IMR-90 (cell line): ENCODE results near the gene USP16. TPM values are rescaled to one million over a fixed set of nuclear protein-coding genes. Genes with fewer than 3 reads are reported as not detected.
A peak's percentile ranks its signal among the peaks of the same experiment; 100 is the strongest.

Experiments used
- ATAC-seq: fragments of 200-7000 bp; cut with Tn5 transposase; 2 replicates; pipeline ENCODE4 v1.9.1; 2020; ENCODE audit warnings: low read depth, mild to moderate bottlenecking, moderate library complexity
- BruUV-seq: library from RNA; stranded (reverse); fragments of 400-500 nt; replicated peaks from 2 replicates; lab custom pipeline; 2021; lab: Mats Ljungman, UMichigan
- CTCF ChIA-PET: fragments of 300-600 bp; formaldehyde crosslinking; extraction: SDS; loops from one replicate; lab custom pipeline; 2021; ENCODE audit warnings: antibody characterized with exemption; lab: Yijun Ruan, JAX
- POLR2A ChIA-PET: fragments of 300-600 bp; sonication (Branson Sonifier 250); formaldehyde crosslinking; loops from one replicate; lab custom pipeline; 2022; ENCODE audit warnings: antibody characterized with exemption; ENCODE audit not compliant: unreplicated experiment; lab: Charles Lee
- DNase-seq: peaks from one replicate; pipeline ENCODE4 v3.0.0; 2013
- H2AFZ ChIP-seq: replicated peaks from 2 replicates; pipeline ENCODE3; 2013; ENCODE audit warnings: low read length, mild to moderate bottlenecking; ENCODE audit not compliant: poor library complexity
- H2AK5ac ChIP-seq: 2 replicates; pipeline ENCODE4 v1.6.1; 2013; ENCODE audit warnings: low read depth, low read length, inconsistent platforms
- H2AK9ac ChIP-seq: replicated peaks from 2 replicates; pipeline ENCODE3; 2013; ENCODE audit warnings: mild to moderate bottlenecking, low read depth, low read length, moderate library complexity; ENCODE audit not compliant: poor library complexity
- H2BK120ac ChIP-seq: 2 replicates; pipeline ENCODE4 v1.6.1; 2013; ENCODE audit warnings: low read depth, low read length, inconsistent platforms
- H2BK15ac ChIP-seq: 3 replicates; pipeline ENCODE4 v1.6.1; 2013; ENCODE audit warnings: low read depth, low read length, inconsistent platforms
- H2BK20ac ChIP-seq: 2 replicates; pipeline ENCODE4 v1.6.1; 2013; ENCODE audit warnings: low read depth, mild to moderate bottlenecking, inconsistent platforms, low read length, moderate library complexity
- H2BK5ac ChIP-seq: 2 replicates; pipeline ENCODE4 v1.6.1; 2013; ENCODE audit warnings: mild to moderate bottlenecking, low read depth, low read length, inconsistent platforms; ENCODE audit not compliant: poor library complexity, severe bottlenecking
- H3K14ac ChIP-seq: replicated peaks from 2 replicates; pipeline ENCODE4 v1.6.1; 2013; ENCODE audit warnings: low read depth, low read length, inconsistent platforms
- H3K18ac ChIP-seq: 2 replicates; pipeline ENCODE4 v1.6.1; 2013; ENCODE audit warnings: low read depth, low read length, control low read depth
- H3K23ac ChIP-seq: 2 replicates; pipeline ENCODE4 v1.6.1; 2013; ENCODE audit warnings: low read depth, low read length, inconsistent platforms
- H3K27ac ChIP-seq: 2 replicates; pipeline ENCODE4 v1.5.1; 2013; ENCODE audit warnings: mild to moderate bottlenecking, control low read depth, low read length; ENCODE audit not compliant: insufficient read depth
- H3K27me3 ChIP-seq: 2 replicates; pipeline ENCODE4 v1.6.1; 2013; ENCODE audit warnings: low read length; ENCODE audit not compliant: control insufficient read depth, insufficient read depth
- H3K36me3 ChIP-seq: 2 replicates; pipeline ENCODE4 v1.6.1; 2013; ENCODE audit warnings: low read length, mixed read lengths; ENCODE audit not compliant: control insufficient read depth, insufficient read depth
- H3K4ac ChIP-seq: 2 replicates; pipeline ENCODE4 v1.6.1; 2013; ENCODE audit warnings: low read depth, low read length, inconsistent platforms
- H3K4me1 ChIP-seq: 2 replicates; pipeline ENCODE4 v1.6.1; 2013; ENCODE audit warnings: low read length, mixed read lengths; ENCODE audit not compliant: control insufficient read depth, insufficient read depth
- H3K4me2 ChIP-seq: 2 replicates; pipeline ENCODE4 v1.6.1; 2013; ENCODE audit warnings: low read depth, mild to moderate bottlenecking, control low read depth, low read length, moderate library complexity
- H3K4me3 ChIP-seq: 2 replicates; pipeline ENCODE4 v1.5.1; 2013; ENCODE audit warnings: low read depth, mild to moderate bottlenecking, control low read depth, low read length, moderate library complexity; ENCODE audit not compliant: insufficient read depth
- H3K56ac ChIP-seq: 2 replicates; pipeline ENCODE4 v1.6.1; 2013; ENCODE audit warnings: low read length, inconsistent platforms; ENCODE audit not compliant: insufficient read depth; ENCODE audit errors: extremely low read depth
- H3K79me1 ChIP-seq, 2 experiments: 2 replicates each; pipeline ENCODE4 v1.6.1; 2013; ENCODE audit warnings: low read length in 2 of 2, inconsistent platforms in 1 of 2, low read depth in 1 of 2
- H3K9ac ChIP-seq: 2 replicates; pipeline ENCODE4 v1.6.1; 2013; ENCODE audit warnings: low read depth, low read length, control low read depth
- H3K9me1 ChIP-seq: 2 replicates; pipeline ENCODE4 v1.6.1; 2013; ENCODE audit warnings: low read length, inconsistent platforms; ENCODE audit not compliant: insufficient read depth
- H3K9me3 ChIP-seq: 2 replicates; pipeline ENCODE4 v1.6.1; 2013; ENCODE audit warnings: low read length; ENCODE audit not compliant: control insufficient read depth, insufficient read depth
- H4K20me1 ChIP-seq: 2 replicates; pipeline ENCODE4 v1.6.1; 2013; ENCODE audit warnings: low read length, inconsistent platforms; ENCODE audit not compliant: insufficient read depth
- H4K5ac ChIP-seq: 2 replicates; pipeline ENCODE4 v1.6.1; 2013; ENCODE audit warnings: mild to moderate bottlenecking, low read depth, low read length, control low read depth
- H4K8ac ChIP-seq, 2 experiments: 2 replicates each; pipeline ENCODE4 v1.6.1; 2013; ENCODE audit warnings: low read depth in 2 of 2, low read length in 2 of 2, control low read depth in 1 of 2, inconsistent platforms in 1 of 2
- H4K91ac ChIP-seq: 2 replicates; pipeline ENCODE4 v1.6.1; 2013; ENCODE audit warnings: low read depth, low read length, inconsistent platforms; ENCODE audit not compliant: insufficient read depth
- BHLHE40 ChIP-seq: fragments of 150-350 bp; IDR thresholded peaks from 2 replicates; pipeline ENCODE4 v1.6.1; 2016; ENCODE audit warnings: mild to moderate bottlenecking, low read depth, low read length
- CHD1 ChIP-seq: IDR thresholded peaks from 2 replicates; pipeline ENCODE4 v1.6.1; 2012; ENCODE audit warnings: low read depth, low read length, improper control_type of control experiment
- CTCF ChIP-seq: conservative IDR thresholded peaks from 2 replicates; pipeline ENCODE4 v1.5.1; 2012; ENCODE audit warnings: mild to moderate bottlenecking, low read depth, low read length, improper control_type of control experiment
- ELK1 ChIP-seq: fragments of 150-350 bp; IDR thresholded peaks from 2 replicates; pipeline ENCODE4 v1.6.1; 2016; ENCODE audit warnings: low read depth, mild to moderate bottlenecking, low read length, moderate library complexity, borderline replicate concordance
- FOS ChIP-seq: fragments of 150-350 bp; IDR thresholded peaks from 2 replicates; pipeline ENCODE4 v1.6.1; 2016; ENCODE audit warnings: low read depth, low read length
- MAFK ChIP-seq: IDR thresholded peaks from 2 replicates; pipeline ENCODE4 v1.6.1; 2012; ENCODE audit warnings: low read depth, low read length, improper control_type of control experiment
- MAZ ChIP-seq: IDR thresholded peaks from 2 replicates; pipeline ENCODE4 v1.6.1; 2012; ENCODE audit warnings: low read depth, mild to moderate bottlenecking, low read length, improper control_type of control experiment, moderate library complexity, borderline replicate concordance
- MXI1 ChIP-seq: IDR thresholded peaks from 2 replicates; pipeline ENCODE4 v1.6.1; 2012; ENCODE audit warnings: low read depth, mild to moderate bottlenecking, low read length, moderate library complexity, borderline replicate concordance
- RAD21 ChIP-seq: IDR thresholded peaks from 2 replicates; pipeline ENCODE4 v1.6.1; 2012; ENCODE audit warnings: low read length, improper control_type of control experiment
- RFX5 ChIP-seq: IDR thresholded peaks from 2 replicates; pipeline ENCODE4 v1.8.0; 2012; ENCODE audit warnings: low read depth, mild to moderate bottlenecking, low read length, moderate library complexity
- SMC3 ChIP-seq: fragments of 150-350 bp; IDR thresholded peaks from 2 replicates; pipeline ENCODE4 v1.6.1; 2016; ENCODE audit warnings: low read depth, mild to moderate bottlenecking, antibody characterized with exemption, low read length, moderate library complexity
- USF2 ChIP-seq: fragments of 150-350 bp; IDR thresholded peaks from 2 replicates; pipeline ENCODE4 v1.6.1; 2017; ENCODE audit warnings: mild to moderate bottlenecking, antibody characterized with exemption, low read length, low read depth
- WGBS, 2 experiments: methylation state at CpG; one replicate each; pipeline versions ENCODE4 v1.1.5 to v1.1.7; 2013; ENCODE audit warnings: missing lambda C conversion rate in 2 of 2; ENCODE audit not compliant: insufficient read length in 1 of 2; ENCODE audit errors: extremely low coverage in 2 of 2; 5-methylcytosine and 5-hydroxymethylcytosine counted together
- dilution Hi-C: fragments of 300-500 bp; cut with HindIII; formaldehyde crosslinking; loops from one replicate; pipeline ENCODE4 v1.14.3; 2018; ENCODE audit warnings: low sequenced_read_pairs; ENCODE audit not compliant: unreplicated experiment
- in situ Hi-C: fragments of 300-500 bp; cut with MboI; formaldehyde crosslinking; loops from 3 replicates; pipeline ENCODE4 v1.14.3; 2019; ENCODE audit warnings: low sequenced_read_pairs, inconsistent platforms, mixed read lengths
- intact Hi-C: fragments of 100-400 bp; cut with micrococcal nuclease; formaldehyde crosslinking; loops from 2 replicates; pipeline ENCODE4 v1.10.0; 2022
- polyA plus RNA-seq, 3 experiments: library from polyadenylated mRNA; depleted of rRNA; stranded (reverse); fragments of >200 nt; gene quantifications; 2 replicates each; pipeline ENCODE4 v1.2.3, GENCODE V29; 2012; ENCODE audit warnings: low replicate concordance in 1 of 3
- total RNA-seq: library from RNA; depleted of rRNA; stranded (reverse); fragments of >200 nt; gene quantifications from 2 replicates; pipeline ENCODE4 v1.2.3, GENCODE V29; 2012

The USP16 gene
- total and polyA plus RNA-seq, 2 of the 4 experiments (the other 2 are of a cell fraction), result 15.5 to 28.7 TPM

GRCh38 chr21:29080454-29080941 is 56.0 kb downstream of the USP16 start:
- in situ Hi-C loops, result loop anchor here (25.0 kb wide), 1 partner anchor 2007 kb away; no protein-coding TSS in a partner anchor
- Histone ChIP-seq H3K9ac (no peak overlapping the region), H2AK5ac (no peak overlapping the region), H3K9me3 (no peaks in the 10 kb centered on the region), H3K4me3 (no peak overlapping the region), H3K27me3 (no peaks in the 10 kb centered on the region), H3K4ac (no peak overlapping the region), H3K18ac (peak overlapping the region; percentile 42; the same call in 1 of the 2 replicates), H2BK5ac (no peak overlapping the region), H3K79me1 (peaks cover 0 to 13% of the 10 kb centered on the region in 2 experiments; a peak in 2 of 4 replicates), H2BK15ac (no peak overlapping the region), H3K56ac (no peak overlapping the region), H3K9me1 (peaks cover 9% of the 10 kb centered on the region), H2BK20ac (0 out of 2 replicates have a peak overlapping the region, but pooled peaks have one; percentile 1), H3K23ac (no peak overlapping the region), H3K4me2 (0 out of 2 replicates have a peak overlapping the region, but pooled peaks have one; percentile 20), H2AK9ac (no peak overlapping the region), H3K27ac (no peak overlapping the region), H3K14ac (no peak overlapping the region), H4K8ac (peak overlapping the region in 1 of 2 experiments; percentile 38; a peak in 1 of 4 replicates), H3K4me1 (peaks cover 9% of the 10 kb centered on the region), H2BK120ac (no peak overlapping the region), H3K36me3 (no peaks in the 10 kb centered on the region), H2AFZ (no peak overlapping the region), H4K20me1 (no peaks in the 10 kb centered on the region), H4K91ac (no peak overlapping the region), H4K5ac (peak overlapping the region; percentile 16; the same call in 1 of the 2 replicates)
- intact Hi-C loops, result no loop called here
- dilution Hi-C loops, result no loop called here
- DNase-seq, result peak; percentile 37
- 100% methylated on average over 1 of the region's 6 CpGs; no CpG with 5 or more reads in 1 of the 2 experiments for WGBS, 2 experiments
- ATAC-seq, result no peak
- ChIA-PET POLR2A (no interaction called here), CTCF (interaction anchor here (0.6 kb wide), 1 partner anchor 187 kb away, joined by 3 read pairs; no protein-coding TSS in a partner anchor)
- BruUV-seq, result no TSS peak
- TF ChIP-seq CHD1, result no peak
- no peak for TF ChIP-seq MAFK
- TF ChIP-seq BHLHE40, result no peak
- no peak for TF ChIP-seq ELK1
- no peak for TF ChIP-seq SMC3
- TF ChIP-seq USF2, result no peak
- TF ChIP-seq MXI1, result no peak
- TF ChIP-seq CTCF, result no peak
- no peak for TF ChIP-seq FOS
- no peak for TF ChIP-seq MAZ
- no peak for TF ChIP-seq RAD21
- no peak for TF ChIP-seq RFX5
